ENCODE results near the gene TEKT3. TPM values are rescaled to one million over a fixed set of nuclear protein-coding genes. Genes with fewer than 3 reads are reported as not detected.
A peak's percentile ranks its signal among the peaks of the same experiment; 100 is the strongest.

TEKT3 gene
- total RNA-seq, 2 donors from 2014 or later, result 0.69 TPM; not detected in 1

GRCh38 chr17:15260376-15261257 is 80.8 kb downstream of the TEKT3 start:
- Mint-ChIP-seq H3K36me3 (ENCODE audit: low read depth) (no peaks in the 10 kb centered on the region), H3K27ac (no peak overlapping the region), H3K4me1 (peaks cover 5% of the 10 kb centered on the region), H3K27me3 (peaks cover 59% of the 10 kb centered on the region), H3K9me3 (no peaks in the 10 kb centered on the region), H3K4me3 (peak overlapping the region; percentile 75)
- peak; percentile 84 for ATAC-seq (replicated peaks)

DNA sequence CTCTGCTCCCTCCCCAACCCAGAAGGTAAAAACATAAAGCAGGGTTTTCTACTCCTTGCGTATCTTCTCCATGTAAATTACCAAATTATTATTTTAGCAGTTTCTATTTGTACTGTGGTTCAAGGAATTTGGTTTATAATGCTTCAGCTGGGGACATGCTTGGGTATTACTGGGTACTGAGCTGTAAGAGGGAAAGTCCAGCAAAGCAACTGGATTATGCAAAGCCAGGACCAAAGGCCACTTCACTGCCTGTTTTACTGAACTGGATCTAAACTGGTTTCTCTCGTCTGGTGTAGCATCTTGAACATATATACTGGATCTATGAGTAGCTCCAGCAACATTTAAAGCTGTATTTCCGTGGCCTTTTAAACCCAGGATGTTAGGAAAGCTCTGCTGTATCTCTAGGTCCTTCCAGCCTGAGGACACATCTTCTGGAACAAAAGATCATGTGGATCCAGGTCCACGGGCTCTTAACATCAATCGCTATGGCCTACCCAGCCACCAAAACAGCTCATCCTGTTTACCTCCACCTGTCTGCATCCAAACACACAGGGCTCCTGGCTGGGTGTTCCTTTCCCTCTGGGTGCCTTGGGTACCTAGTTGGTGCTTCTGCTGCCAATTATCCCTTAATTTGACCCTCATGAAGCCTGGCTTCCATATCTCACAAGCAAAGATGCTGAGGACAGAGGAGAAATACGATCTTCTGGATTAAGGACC is 83.4 kb downstream of the TEKT3 start:
- Mint-ChIP-seq H3K27me3 (peaks cover 57% of the 10 kb centered on the region), H3K9me3 (no peaks in the 10 kb centered on the region), H3K27ac (no peak overlapping the region), H3K4me1 (peaks cover 5% of the 10 kb centered on the region), H3K4me3 (no peak overlapping the region), H3K36me3 (ENCODE audit: low read depth) (no peaks in the 10 kb centered on the region)
- ATAC-seq (replicated peaks), result no peak

GRCh38 chr17:15257258-15257788 is 84.1 kb downstream of the TEKT3 start:
- Mint-ChIP-seq H3K36me3 (ENCODE audit: low read depth) (no peaks in the 10 kb centered on the region), H3K4me1 (peaks cover 5% of the 10 kb centered on the region), H3K4me3 (no peak overlapping the region), H3K27ac (no peak overlapping the region), H3K9me3 (no peaks in the 10 kb centered on the region), H3K27me3 (peaks cover 57% of the 10 kb centered on the region)
- ATAC-seq (replicated peaks), result peak; percentile 74

DNA sequence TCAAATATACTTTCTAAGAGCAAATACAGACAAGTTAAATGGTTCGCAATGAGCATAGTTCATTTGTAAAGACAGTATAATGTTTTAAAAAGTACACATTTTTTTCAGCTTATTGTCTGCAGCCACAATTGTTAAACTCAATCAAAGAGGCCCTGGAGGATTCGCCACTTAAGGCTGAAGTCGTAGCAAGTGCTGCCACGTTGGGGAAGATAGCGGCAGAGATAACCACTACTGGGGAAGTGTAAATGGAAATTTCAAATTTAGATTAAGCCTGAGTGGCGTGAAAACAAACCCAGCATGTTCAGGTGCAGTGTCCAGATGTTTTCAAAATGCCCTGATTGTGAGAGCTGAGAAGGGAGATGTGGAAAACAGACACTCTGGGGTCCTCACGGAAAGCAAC is 84.7 kb downstream of the TEKT3 start:
- peaks cover 53% of the 10 kb centered on the region for H3K27me3 Mint-ChIP-seq
- H3K4me1 Mint-ChIP-seq, result peaks cover 5% of the 10 kb centered on the region
- no peak for ATAC-seq (replicated peaks)
- H3K9me3 Mint-ChIP-seq, result no peaks in the 10 kb centered on the region
- H3K4me3 Mint-ChIP-seq, result no peak overlapping the region
- H3K27ac Mint-ChIP-seq, result no peak overlapping the region
- no peaks in the 10 kb centered on the region for H3K36me3 Mint-ChIP-seq (ENCODE audit: low read depth)

DNA sequence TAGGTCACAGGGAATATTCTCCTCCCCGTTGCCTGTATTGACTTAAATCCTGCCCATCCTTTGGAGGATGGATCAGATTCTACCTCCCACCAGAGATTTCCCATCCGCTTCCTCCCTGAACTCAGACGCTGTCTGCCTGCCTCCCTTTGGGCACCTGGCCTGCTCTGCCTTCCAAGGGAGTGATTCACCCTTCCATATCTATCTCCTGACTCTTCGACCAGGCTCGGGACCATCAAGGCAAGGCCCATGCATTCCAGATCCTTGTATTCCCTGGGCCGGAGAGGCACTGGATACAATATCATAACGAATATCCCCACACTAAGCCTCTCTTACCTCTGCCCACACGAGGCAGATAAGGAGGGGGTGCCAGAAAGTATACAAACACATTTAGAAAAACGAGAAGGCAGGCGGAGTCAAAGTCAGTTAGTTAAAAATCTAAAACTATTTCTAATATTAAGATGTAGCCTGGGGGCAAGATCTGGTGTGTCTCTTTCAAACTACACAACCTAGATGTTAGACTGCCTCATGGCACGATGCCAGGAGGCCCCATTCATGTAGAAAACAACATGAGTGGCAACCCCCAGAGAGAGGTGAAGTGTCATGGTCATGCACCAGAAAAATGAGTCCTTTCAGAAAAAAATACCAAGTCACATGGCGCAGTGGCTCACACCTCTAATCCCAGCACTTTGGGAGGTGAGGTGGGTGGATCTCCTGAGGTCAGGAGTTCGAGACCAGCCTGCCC is 85.5 kb downstream of the TEKT3 start:
- peaks cover 5% of the 10 kb centered on the region for H3K4me1 Mint-ChIP-seq
- H3K36me3 Mint-ChIP-seq (ENCODE audit: low read depth), result no peaks in the 10 kb centered on the region
- H3K27ac Mint-ChIP-seq, result no peak overlapping the region
- no peaks in the 10 kb centered on the region for H3K9me3 Mint-ChIP-seq
- H3K27me3 Mint-ChIP-seq, result peaks cover 51% of the 10 kb centered on the region
- no peak for ATAC-seq (replicated peaks)
- no peak overlapping the region for H3K4me3 Mint-ChIP-seq

Other genes with a start within 250 kb of the TEKT3 start
- not detected for gene PMP22, start 76.3 kb downstream of the TEKT3 start, total RNA-seq
- 1 to 10 TPM; 5.8 to 8.0 TPM for gene CDRT4, start 126.0 kb upstream of the TEKT3 start, total RNA-seq
- gene TVP23C, start 221.9 kb upstream of the TEKT3 start, total RNA-seq, result 10 to 100 TPM in 1 of 2 donors, 1 to 10 TPM in 1; 9.7 to 18.4 TPM